Endothelial cell of umbilical vein (primary cell): ENCODE measurements around the gene SLC22A9. TPM values are rescaled to one million over a fixed set of nuclear protein-coding genes. Genes with fewer than 3 reads are reported as not detected.

ENCODE experiments used
- BruUV-seq: library from RNA; stranded (reverse); fragments of 400-500 nt; replicated peaks from 2 replicates; lab custom pipeline; 2021; lab: Mats Ljungman, UMichigan
- CTCF ChIA-PET: fragments of 300-600, 350-600 bp; sonication (Branson Sonifier 250); formaldehyde crosslinking; loops from one replicate; lab custom pipeline; 2021; ENCODE audit warnings: antibody characterized with exemption, inconsistent platforms; lab: Charles Lee
- POLR2A ChIA-PET: fragments of 300-600, 350-600 bp; sonication (Branson Sonifier 250); formaldehyde crosslinking; loops from one replicate; lab custom pipeline; 2021; ENCODE audit warnings: antibody characterized with exemption, inconsistent platforms; lab: Charles Lee
- DNase-seq: peaks from one replicate; pipeline ENCODE4 v3.0.0-alpha.2; 2011; ENCODE audit warnings: low read depth, low spot score
- FAIRE-seq: peaks from 2 replicates; lab custom pipeline; 2011; peaks lifted over from hg19 to GRCh38; lab: Jason Lieb, UNC
- H2AFZ ChIP-seq: 2 replicates; pipeline ENCODE4 v1.6.0; 2012; ENCODE audit warnings: low read depth, low read length, control low read depth, inconsistent platforms
- H3K27ac ChIP-seq: 2 replicates; pipeline ENCODE4 v1.5.1; 2011; ENCODE audit warnings: low read depth, mild to moderate bottlenecking, control low read depth, low read length, moderate library complexity; ENCODE audit not compliant: insufficient read depth
- H3K27me3 ChIP-seq, 2 experiments: 2 replicates each; pipeline versions ENCODE4 v1.6.0 to v1.6.1; 2011; ENCODE audit warnings: low read length in 2 of 2, mixed read lengths in 1 of 2; ENCODE audit not compliant: control insufficient read depth in 2 of 2, insufficient read depth in 2 of 2
- H3K36me3 ChIP-seq, 2 experiments: 2 replicates in 1 of 2; 3 replicates in 1 of 2; pipeline ENCODE4 v1.5.1; 2011; ENCODE audit warnings: low read length in 2 of 2, mild to moderate bottlenecking in 1 of 2, moderate library complexity in 1 of 2; ENCODE audit not compliant: control insufficient read depth in 2 of 2, insufficient read depth in 2 of 2; ENCODE audit errors: extremely low read depth in 1 of 2
- H3K4me1 ChIP-seq: 3 replicates; pipeline ENCODE4 v1.5.1; 2011; ENCODE audit warnings: mild to moderate bottlenecking, low read length; ENCODE audit not compliant: control insufficient read depth, insufficient read depth; ENCODE audit errors: extremely low read depth
- H3K4me2 ChIP-seq: 2 replicates; pipeline ENCODE4 v1.6.1; 2011; ENCODE audit warnings: low read length, control low read depth, mixed read lengths; ENCODE audit not compliant: insufficient read depth
- H3K4me3 ChIP-seq, 3 experiments: fragments of 200-600 bp in 1 of 3; sonication (generic), shearing (Covaris generic) in 1 of 3; replicated peaks in 1 of 3; 2 replicates each; pipeline ENCODE4 v1.5.1; 2011 to 2016; ENCODE audit warnings: control low read depth in 3 of 3, low read length in 3 of 3, mild to moderate bottlenecking in 2 of 3, inconsistent platforms in 1 of 3, low read depth in 1 of 3, moderate library complexity in 1 of 3; ENCODE audit not compliant: insufficient read depth in 1 of 3
- H3K79me2 ChIP-seq: 2 replicates; pipeline ENCODE4 v1.6.0; 2012; ENCODE audit warnings: low read length, inconsistent platforms; ENCODE audit not compliant: control insufficient read depth, insufficient read depth
- H3K9ac ChIP-seq: replicated peaks from 2 replicates; pipeline ENCODE3; 2011; ENCODE audit warnings: low read length, control low read depth; ENCODE audit not compliant: insufficient read depth; ENCODE audit errors: extremely low read depth
- H3K9me1 ChIP-seq: replicated peaks from 3 replicates; pipeline ENCODE4 v1.6.0; 2011; ENCODE audit warnings: mild to moderate bottlenecking, low read length; ENCODE audit not compliant: control insufficient read depth, insufficient read depth; ENCODE audit errors: extremely low read depth
- H3K9me3 ChIP-seq: replicated peaks from 2 replicates; pipeline ENCODE4 v1.5.1; 2012; ENCODE audit warnings: low read length, inconsistent platforms; ENCODE audit not compliant: control insufficient read depth, insufficient read depth
- H4K20me1 ChIP-seq: replicated peaks from 2 replicates; pipeline ENCODE3; 2011; ENCODE audit warnings: mild to moderate bottlenecking, low read length; ENCODE audit not compliant: control insufficient read depth, insufficient read depth; ENCODE audit errors: extremely low read depth
- CTCF ChIP-seq, 2 donors: IDR thresholded peaks; 1 replicate in 1 of 2; 2 replicates in 1 of 2; pipeline ENCODE4 v1.5.1; 2011; ENCODE audit warnings: low read length in 2 of 2, mild to moderate bottlenecking in 2 of 2, moderate library complexity in 2 of 2, control low read depth in 1 of 2, inconsistent platforms in 1 of 2, low read depth in 1 of 2; ENCODE audit not compliant: insufficient read depth in 1 of 2; ENCODE audit errors: extremely low read depth in 1 of 2
- EZH2 ChIP-seq: IDR thresholded peaks from 2 replicates; pipeline ENCODE4 v1.6.1; 2012; ENCODE audit warnings: borderline replicate concordance, low read depth, mild to moderate bottlenecking, moderate library complexity, low read length, inconsistent platforms; ENCODE audit not compliant: severe bottlenecking
- FOS ChIP-seq: IDR thresholded peaks from 2 replicates; pipeline ENCODE4 v1.6.1; 2011; ENCODE audit warnings: mild to moderate bottlenecking, low read length, moderate library complexity, borderline replicate concordance; ENCODE audit not compliant: insufficient read depth
- GATA2 ChIP-seq: IDR thresholded peaks from 2 replicates; pipeline ENCODE4 v1.7.0; 2011; ENCODE audit warnings: low read depth, mild to moderate bottlenecking, moderate library complexity, mixed read lengths, low read length; ENCODE audit not compliant: insufficient read length, insufficient read depth
- JUN ChIP-seq: IDR thresholded peaks from 2 replicates; pipeline ENCODE4 v1.6.1; 2011; ENCODE audit warnings: borderline replicate concordance, low read depth; ENCODE audit not compliant: insufficient read length, insufficient read depth
- MAX ChIP-seq: IDR thresholded peaks from 2 replicates; pipeline ENCODE4 v1.6.1; 2011; ENCODE audit not compliant: insufficient read depth, insufficient read length
- MYC ChIP-seq: IDR thresholded peaks from one replicate; pipeline ENCODE4 v1.6.1; 2011; ENCODE audit warnings: mild to moderate bottlenecking, low read depth, low read length
- POLR2A ChIP-seq: IDR thresholded peaks from 2 replicates; pipeline ENCODE4 v1.6.1; 2012; ENCODE audit warnings: low read depth, mild to moderate bottlenecking, control low read depth, low read length
- POLR2AphosphoS5 ChIP-seq: IDR thresholded peaks from 2 replicates; pipeline ENCODE4 v1.6.1; 2012; ENCODE audit warnings: low read depth, mild to moderate bottlenecking, control low read depth, low read length, moderate library complexity; ENCODE audit not compliant: insufficient read depth
- dilution Hi-C: fragments of 300-500 bp; cut with MboI; formaldehyde crosslinking; loops from one replicate; pipeline ENCODE4 v1.15.0; 2019; ENCODE audit warnings: low sequenced_read_pairs; ENCODE audit not compliant: extremely low pct_ligation_motif_present
- intact Hi-C: fragments of 100-400 bp; cut with micrococcal nuclease; formaldehyde crosslinking; loops from one replicate; pipeline ENCODE4 v1.10.0; 2022
- polyA plus RNA-seq, 4 experiments: library from polyadenylated mRNA; depleted of rRNA in 3 of 4; stranded (reverse) in 3 of 4; unstranded in 1 of 4; fragments of >200 nt; gene quantifications; 2 replicates each; pipeline versions ENCODE4 v1.2.1 to v1.2.3, GENCODE V29; 2011 to 2012; ENCODE audit warnings: missing spikeins in 1 of 4
- total RNA-seq: library from RNA; stranded (reverse); gene quantifications from 2 replicates; pipeline ENCODE4 v1.2.3, GENCODE V29; 2021

The SLC22A9 gene
- total and polyA plus RNA-seq, 2 donors (not counting 3 experiments of a cell fraction or from before 2014, with no cell fraction given): not detected

GRCh38 chr11:63343130-63343529 is 26.5 kb upstream of the SLC22A9 start:
- no peak overlapping the region for H2AFZ ChIP-seq
- H3K4me1 ChIP-seq: no peaks in the 10 kb centered on the region
- dilution Hi-C loops (no loop called here), intact Hi-C loops (no loop called here)
- no peak overlapping the region for H3K4me2 ChIP-seq
- ChIA-PET CTCF (no interaction called here), POLR2A (no interaction called here)
- H4K20me1 ChIP-seq: no peaks in the 10 kb centered on the region
- no peaks in the 10 kb centered on the region for H3K9me3 ChIP-seq
- no TSS peak for BruUV-seq
- no peaks in the 10 kb centered on the region for H3K79me2 ChIP-seq
- FAIRE-seq (no peak), DNase-seq (no peak)
- H3K27me3 ChIP-seq: no peaks in the 10 kb centered on the region
- TF ChIP-seq MAX (no peak), GATA2 (no peak), JUN (no peak), POLR2AphosphoS5 (no peak), EZH2 (no peak), POLR2A (no peak), MYC (no peak), CTCF (IDR thresholded peaks at IDR 0.05; ENCODE audit: extremely low read depth in 1 of 2, insufficient read depth in 1 of 2, low read depth in 1 of 2, low read length in 2 of 2) (no peak), FOS (no peak)
- no peak overlapping the region for H3K9ac ChIP-seq
- H3K36me3 ChIP-seq: no peaks in the 10 kb centered on the region
- H3K4me3 ChIP-seq: no peak overlapping the region
- H3K9me1 ChIP-seq: no peaks in the 10 kb centered on the region
- H3K27ac ChIP-seq: no peak overlapping the region
